ENCODE results near the gene HSPG2. TPM values are rescaled to one million over a fixed set of nuclear protein-coding genes. Genes with fewer than 3 reads are reported as not detected.

HSPG2 gene
- total and polyA plus RNA-seq, 9 of the 15 experiments (the other 6 are each of a cell fraction or from before 2014, with no cell fraction given): 0.14 to 160 (median 15.7) TPM

DNA sequence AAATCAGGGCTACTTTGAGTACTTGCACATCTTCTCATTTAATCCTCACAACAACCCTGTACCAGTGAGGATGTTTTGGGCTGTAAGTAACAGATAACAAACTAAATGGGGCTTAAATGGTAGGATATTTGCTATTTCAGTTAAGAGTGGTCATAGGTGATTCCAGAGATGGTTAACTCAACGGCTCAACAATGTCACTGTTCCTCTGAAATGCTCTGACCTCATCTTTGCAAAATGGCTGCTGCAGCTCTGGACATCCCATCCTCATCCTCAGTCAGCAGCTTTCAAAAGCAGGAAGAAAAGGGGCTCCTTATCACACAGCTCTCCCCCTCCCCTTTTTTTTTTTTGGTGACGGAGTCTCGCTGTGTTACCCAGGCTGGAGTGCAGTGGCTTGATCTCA lies 123.6 kb downstream of the HSPG2 start (continued):
- TF ChIP-seq, protein P1, sequence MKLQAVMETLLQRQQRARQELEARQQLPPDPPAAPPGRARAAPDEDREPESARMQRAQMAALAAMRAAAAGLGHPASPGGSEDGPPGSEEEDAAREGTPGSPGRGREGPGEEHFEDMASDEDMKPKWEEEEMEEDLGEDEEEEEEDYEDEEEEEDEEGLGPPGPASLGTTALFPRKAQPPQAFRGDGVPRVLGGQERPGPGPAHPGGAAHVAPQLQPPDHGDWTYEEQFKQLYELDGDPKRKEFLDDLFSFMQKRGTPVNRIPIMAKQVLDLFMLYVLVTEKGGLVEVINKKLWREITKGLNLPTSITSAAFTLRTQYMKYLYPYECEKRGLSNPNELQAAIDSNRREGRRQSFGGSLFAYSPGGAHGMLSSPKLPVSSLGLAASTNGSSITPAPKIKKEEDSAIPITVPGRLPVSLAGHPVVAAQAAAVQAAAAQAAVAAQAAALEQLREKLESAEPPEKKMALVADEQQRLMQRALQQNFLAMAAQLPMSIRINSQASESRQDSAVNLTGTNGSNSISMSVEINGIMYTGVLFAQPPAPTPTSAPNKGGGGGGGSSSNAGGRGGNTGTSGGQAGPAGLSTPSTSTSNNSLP (IDR thresholded peaks at IDR 0.05; ENCODE audit: borderline replicate concordance, low read depth, low read length): no peak
- TF ChIP-seq HLTF (IDR thresholded peaks at IDR 0.05): peak; percentile 96
- no peak; a peak in 1 of 4 replicates for TF ChIP-seq RCOR1 (IDR thresholded peaks at IDR 0.05; ENCODE audit: borderline replicate concordance in 1 of 2, low read depth in 2 of 2, low read length in 2 of 2)
- TF ChIP-seq, protein P2, sequence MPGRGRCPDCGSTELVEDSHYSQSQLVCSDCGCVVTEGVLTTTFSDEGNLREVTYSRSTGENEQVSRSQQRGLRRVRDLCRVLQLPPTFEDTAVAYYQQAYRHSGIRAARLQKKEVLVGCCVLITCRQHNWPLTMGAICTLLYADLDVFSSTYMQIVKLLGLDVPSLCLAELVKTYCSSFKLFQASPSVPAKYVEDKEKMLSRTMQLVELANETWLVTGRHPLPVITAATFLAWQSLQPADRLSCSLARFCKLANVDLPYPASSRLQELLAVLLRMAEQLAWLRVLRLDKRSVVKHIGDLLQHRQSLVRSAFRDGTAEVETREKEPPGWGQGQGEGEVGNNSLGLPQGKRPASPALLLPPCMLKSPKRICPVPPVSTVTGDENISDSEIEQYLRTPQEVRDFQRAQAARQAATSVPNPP (IDR thresholded peaks at IDR 0.05; ENCODE audit: borderline replicate concordance, insufficient read depth, insufficient read length): no peak
- TF ChIP-seq RBM25 (IDR thresholded peaks at IDR 0.05; ENCODE audit: low read depth, low read length, severe bottlenecking): peak; percentile 98
- no peak for TF ChIP-seq MAFF (IDR thresholded peaks at IDR 0.05; ENCODE audit: low read length)
- TF ChIP-seq, protein P3, sequence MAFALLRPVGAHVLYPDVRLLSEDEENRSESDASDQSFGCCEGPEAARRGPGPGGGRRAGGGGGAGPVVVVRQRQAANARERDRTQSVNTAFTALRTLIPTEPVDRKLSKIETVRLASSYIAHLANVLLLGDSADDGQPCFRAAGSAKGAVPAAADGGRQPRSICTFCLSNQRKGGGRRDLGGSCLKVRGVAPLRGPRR (CRISPR knock-in tag; IDR thresholded peaks at IDR 0.05): no peak
- TF ChIP-seq BDP1 (IDR thresholded peaks at IDR 0.05; ENCODE audit: insufficient read depth, insufficient read length): no peak
- no peak for TF ChIP-seq TCFL5 (CRISPR knock-in tag; conservative IDR thresholded peaks at IDR 0.05)
- no peak for TF ChIP-seq CHD4 (IDR thresholded peaks at IDR 0.05; ENCODE audit: insufficient read depth, insufficient replicate concordance, low read depth, low read length, poor library complexity, severe bottlenecking)
- TF ChIP-seq ZZZ3 (IDR thresholded peaks at IDR 0.05): no peak
- no peak for TF ChIP-seq ZC3H8 (IDR thresholded peaks at IDR 0.05)
- TF ChIP-seq MIER1 (IDR thresholded peaks at IDR 0.05; ENCODE audit: low read depth): no peak
- TF ChIP-seq ZNF766 (CRISPR knock-in tag; conservative IDR thresholded peaks at IDR 0.05): no peak
- no peak for TF ChIP-seq ZNF780A (CRISPR knock-in tag; IDR thresholded peaks at IDR 0.05)
- TF ChIP-seq ZNF583 (CRISPR knock-in tag; IDR thresholded peaks at IDR 0.05): no peak
- TF ChIP-seq LCOR (CRISPR knock-in tag; IDR thresholded peaks at IDR 0.05): no peak
- peak; percentile 62; the same call in 1 of the 2 replicates for TF ChIP-seq BCOR (IDR thresholded peaks at IDR 0.05)
- TF ChIP-seq FUS (optimal IDR thresholded peaks at IDR 0.05; ENCODE audit: low read depth, low read length): no peak
- TF ChIP-seq PTTG1 (tag; IDR thresholded peaks at IDR 0.05; ENCODE audit: low read depth): no peak
- TF ChIP-seq ADNP (tag; IDR thresholded peaks at IDR 0.05): peak; percentile 60; the same call in 1 of the 2 replicates
- TF ChIP-seq LEF1 (IDR thresholded peaks at IDR 0.05): no peak
- no peak for TF ChIP-seq SRSF7 (optimal IDR thresholded peaks at IDR 0.05; ENCODE audit: low read depth, low read length)
- no peak for TF ChIP-seq ZNF354B (CRISPR knock-in tag; IDR thresholded peaks at IDR 0.05)
- no peak; a peak in 1 of 4 replicates for TF ChIP-seq HDAC1 (IDR thresholded peaks at IDR 0.05)
- TF ChIP-seq FOXM1 (IDR thresholded peaks at IDR 0.05; ENCODE audit: low read depth): no peak
- TF ChIP-seq FOXM1 (CRISPR knock-in tag; IDR thresholded peaks at IDR 0.05; ENCODE audit: low read depth): no peak
- no peak for TF ChIP-seq PRMT5 (CRISPR knock-in tag; IDR thresholded peaks at IDR 0.05)
